ENCODE measurements around the gene FAM174B.
"Not testable (repeated sequence)": the region's sequence is repeated elsewhere in the genome, so short reads cannot be mapped to it uniquely, and the experiment has no call there.

DNA sequence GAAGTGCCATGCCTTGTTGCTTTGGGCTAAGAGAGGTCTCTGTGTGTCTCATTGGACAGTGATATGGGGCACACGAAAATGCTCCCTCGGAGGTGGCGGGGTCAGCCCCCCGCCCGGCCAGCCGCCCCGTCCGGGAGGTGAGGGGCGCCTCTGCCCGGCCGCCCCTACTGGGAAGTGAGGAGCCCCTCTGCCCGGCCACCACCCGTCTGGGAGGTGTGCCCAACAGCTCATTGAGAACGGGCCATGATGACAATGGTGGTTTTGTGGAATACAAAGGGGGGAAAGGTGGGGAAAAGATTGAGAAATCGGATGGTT is 48.8 kb downstream of the FAM174B start:
- TF ChIP-seq CTCF (IDR thresholded peaks at IDR 0.05); EZH2 (IDR thresholded peaks at IDR 0.05; ENCODE audit: borderline replicate concordance, insufficient read depth, low read depth, low read length, poor library complexity, severe bottlenecking): not testable (repeated sequence)
